Upper lobe of left lung (tissue), 6 donors: ENCODE data around the gene ADGRF1. TPM values are rescaled to one million over a fixed set of nuclear protein-coding genes. Genes with fewer than 3 reads are reported as not detected.
A peak's percentile ranks its signal among the peaks of the same experiment; 100 is the strongest.
"Not testable (repeated sequence)": the region's sequence is repeated elsewhere in the genome, so short reads cannot be mapped to it uniquely, and the experiment has no call there.

Experiments
- ATAC-seq, 2 donors: fragments of 200-7000 bp; cut with Tn5 transposase; one replicate each; pipeline ENCODE4 v1.9.1; 2022; ENCODE audit warnings: mild to moderate bottlenecking in 2 of 2, moderate library complexity in 2 of 2; ENCODE audit not compliant: low FRiP score in 2 of 2
- DNase-seq, 2 donors: peaks; one replicate each; pipeline ENCODE4 v3.0.0-alpha.2; 2019 to 2020
- H3K27ac ChIP-seq, 4 donors: fragments of 200-600 bp; sonication (generic); one replicate each; pipeline ENCODE4 v1.5.1; 2016 to 2019
- H3K27me3 ChIP-seq, 4 donors: fragments of 200-600 bp; sonication (generic); one replicate each; pipeline ENCODE4 v1.5.1; 2017 to 2019
- H3K36me3 ChIP-seq, 4 donors: fragments of 200-600 bp; sonication (generic); one replicate each; pipeline ENCODE4 v1.5.1; 2016 to 2019
- H3K4me1 ChIP-seq, 4 donors: fragments of 200-600 bp; sonication (generic); one replicate each; pipeline ENCODE4 v1.5.1; 2018 to 2019
- H3K4me3 ChIP-seq, 4 donors: fragments of 200-600 bp; sonication (generic); one replicate each; pipeline ENCODE4 v1.5.1; 2017 to 2019; ENCODE audit warnings: mild to moderate bottlenecking in 2 of 4, moderate library complexity in 1 of 4
- H3K9me3 ChIP-seq, 4 donors: fragments of 200-600 bp; sonication (generic); one replicate each; pipeline ENCODE4 v1.5.1; 2018 to 2019
- CTCF ChIP-seq, 6 experiments: fragments of 450-650 bp in 4 of 6; fragments of 200-600 bp in 2 of 6; sonication (generic) in 2 of 6; IDR thresholded peaks; one replicate each; pipeline ENCODE4 v1.5.1; 2016 to 2019; ENCODE audit warnings: antibody characterized with exemption in 6 of 6
- EP300 ChIP-seq, 4 donors: sonication (generic); formaldehyde crosslinking; IDR thresholded peaks; one replicate each; pipeline ENCODE4 v1.5.1; 2017; ENCODE audit warnings: antibody characterized with exemption in 4 of 4, control low read depth in 2 of 4
- POLR2A ChIP-seq, 4 donors: fragments of 450-650 bp; IDR thresholded peaks; one replicate each; pipeline ENCODE4 v1.5.1; 2016 to 2017; ENCODE audit warnings: antibody characterized with exemption in 4 of 4, mild to moderate bottlenecking in 2 of 4
- POLR2AphosphoS5 ChIP-seq, 2 donors: sonication (generic); formaldehyde crosslinking; IDR thresholded peaks; one replicate each; pipeline ENCODE4 v1.5.1; 2017; ENCODE audit warnings: antibody characterized with exemption in 2 of 2
- WGBS, 2 donors: methylation state at CpG; one replicate each; pipeline ENCODE4 v1.1.5; 2017 to 2018; 5-methylcytosine and 5-hydroxymethylcytosine counted together
- total RNA-seq, 6 donors: library from RNA; depleted of rRNA in 4 of 6; stranded (reverse); fragments of >200 nt in 4 of 6; gene quantifications; one replicate each; pipeline versions ENCODE4 v1.1.0 to v1.2.1, GENCODE V29; 2016 to 2021
- donor health status: DM: no; HTN: no; CAD: no; lungs with moderate emphysema.
- donor health status: DM: no; HTN: yes; CAD: no; lungs with severe emphysema.

ADGRF1 gene
- total RNA-seq, 6 donors from 2014 or later, result 2.3 to 10.3 (median 7.5) TPM

- WGBS, 2 donors, result 100% methylated on average over 1 of the region's 1 CpG
- DNase-seq (no peak), ATAC-seq (no peak)
- Histone ChIP-seq H3K27me3 (no peaks in the 10 kb centered on the region), H3K4me1 (peaks cover 6 to 18% (median 10%) of the 10 kb centered on the region in 4 donors), H3K36me3 (no peaks in the 10 kb centered on the region), H3K9me3 (peaks cover 0 to under 1% (median 0%) of the 10 kb centered on the region in 4 donors), H3K4me3 (no peak overlapping the region), H3K27ac (no peak overlapping the region)
- TF ChIP-seq EP300 (IDR thresholded peaks at IDR 0.05) (no peak), POLR2A (IDR thresholded peaks at IDR 0.05) (no peak), POLR2AphosphoS5 (IDR thresholded peaks at IDR 0.05) (no peak), CTCF (IDR thresholded peaks at IDR 0.05) (no peak)
These were observed 15.9 kb upstream of the ADGRF1 start for GRCh38 chr6:47057830-47058540.

- H3K27me3 ChIP-seq, result no peaks in the 10 kb centered on the region
- ATAC-seq (no peak), DNase-seq (no peak)
- H3K9me3 ChIP-seq, result no peaks in the 10 kb centered on the region
- no peaks in the 10 kb centered on the region for H3K36me3 ChIP-seq
- no peak overlapping the region for H3K27ac ChIP-seq
- 91 to 94% methylated on average over 2 of the region's 2 CpGs for WGBS, 2 donors
- no peak overlapping the region for H3K4me3 ChIP-seq
- peaks cover 6 to 11% (median 8%) of the 10 kb centered on the region in 4 donors for H3K4me1 ChIP-seq
- TF ChIP-seq CTCF (IDR thresholded peaks at IDR 0.05) (no peak), POLR2A (IDR thresholded peaks at IDR 0.05) (no peak), POLR2AphosphoS5 (IDR thresholded peaks at IDR 0.05) (no peak), EP300 (IDR thresholded peaks at IDR 0.05) (no peak)
These were observed 14.7 kb upstream of the ADGRF1 start for GRCh38 chr6:47056832-47057231.

GRCh38 chr6:47054302-47054701, 12.2 kb upstream of the ADGRF1 start:
- not testable (repeated sequence) for H3K36me3 ChIP-seq, H3K9me3 ChIP-seq
- WGBS, 2 donors, result 98 to 100% methylated on average over 2 of the region's 2 CpGs

GRCh38 chr6:47048638-47049037, 6.5 kb upstream of the ADGRF1 start:
- H3K27me3 ChIP-seq, result no peaks in the 10 kb centered on the region
- H3K4me1 ChIP-seq, result peaks cover 6 to 13% (median 12%) of the 10 kb centered on the region in 4 donors
- no peaks in the 10 kb centered on the region for H3K9me3 ChIP-seq
- no peak for ATAC-seq
- DNase-seq, result no peak
- no peaks in the 10 kb centered on the region for H3K36me3 ChIP-seq
- no peak overlapping the region for H3K4me3 ChIP-seq
- TF ChIP-seq POLR2AphosphoS5 (IDR thresholded peaks at IDR 0.05) (no peak), POLR2A (IDR thresholded peaks at IDR 0.05) (no peak), CTCF (IDR thresholded peaks at IDR 0.05) (no peak), EP300 (IDR thresholded peaks at IDR 0.05) (no peak)
- no peak overlapping the region for H3K27ac ChIP-seq

More at GRCh38 chr6:47054302-47054701, 12.2 kb upstream of the ADGRF1 start:
- not testable (repeated sequence) for H3K27ac ChIP-seq, H3K4me1 ChIP-seq, H3K27me3 ChIP-seq, H3K4me3 ChIP-seq, ATAC-seq, DNase-seq

- Histone ChIP-seq H3K27me3 (no peaks in the 10 kb centered on the region), H3K27ac (peak overlapping the region in 3 of 4 donors; percentile 20 to 43 (median 32)), H3K36me3 (no peaks in the 10 kb centered on the region), H3K4me3 (no peak overlapping the region), H3K9me3 (no peaks in the 10 kb centered on the region), H3K4me1 (peaks cover 6 to 13% (median 12%) of the 10 kb centered on the region in 4 donors)
- ATAC-seq (peak; percentile 85 to 91), DNase-seq (peak in 1 of 2 donors; percentile 49)
- 21% methylated on average over 9 of the region's 9 CpGs for WGBS, 2 donors
- TF ChIP-seq CTCF (IDR thresholded peaks at IDR 0.05) (peak; percentile 65 to 88 (median 79)), POLR2A (IDR thresholded peaks at IDR 0.05) (no peak), EP300 (IDR thresholded peaks at IDR 0.05) (peak in 2 of 4 donors; percentile 34 to 73), POLR2AphosphoS5 (IDR thresholded peaks at IDR 0.05) (peak; percentile 57 to 84)
These were observed 5.6 kb upstream of the ADGRF1 start for GRCh38 chr6:47047479-47048407.
